SW 1271 (cell line): Measurements from ENCODE around the gene ZNF142.

Experiments used
- DNase-seq, 2 experiments: peaks; one replicate each; lab custom pipeline; 2025; lab: John Stamatoyannopoulos, UW

ZNF142 gene

DNA sequence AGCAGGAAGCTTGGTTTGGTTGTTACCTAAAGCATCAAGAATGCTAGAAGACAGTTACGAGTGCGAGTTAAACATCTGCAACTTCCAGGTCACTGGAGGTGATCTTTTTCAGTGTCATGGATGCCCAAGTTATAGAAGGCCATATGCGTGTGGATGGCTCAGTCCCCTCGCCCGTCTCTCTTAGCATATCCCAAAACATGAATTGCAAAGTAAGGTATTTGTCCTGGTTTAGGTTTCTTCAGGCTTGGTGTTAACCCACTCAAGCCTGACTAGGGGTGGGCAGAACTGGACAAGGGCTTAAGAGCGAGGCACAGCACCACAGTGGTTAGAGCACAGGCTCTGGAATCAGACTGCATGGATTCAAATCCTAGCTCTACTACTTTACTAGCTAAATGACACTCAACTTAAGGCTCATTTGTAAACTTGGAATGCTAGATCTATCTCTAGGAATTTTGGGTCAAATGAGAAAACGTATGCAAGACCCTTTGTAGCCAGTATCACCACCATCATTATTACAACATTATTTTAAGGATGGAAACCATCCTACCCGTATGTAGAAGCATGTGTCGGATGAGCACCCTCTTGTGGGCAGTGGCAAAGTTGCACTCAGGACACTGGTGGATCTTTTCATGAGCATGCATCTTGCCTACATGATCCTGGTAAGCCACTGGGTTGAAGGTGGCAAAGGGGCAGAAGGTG lies 11.2 kb downstream of the ZNF142 start:
- DNase-seq, result peak; percentile 6 to 41

- DNase-seq, result no peak
Measured at GRCh38 chr2:218645126-218645525, 14.3 kb downstream of the ZNF142 start.

DNA sequence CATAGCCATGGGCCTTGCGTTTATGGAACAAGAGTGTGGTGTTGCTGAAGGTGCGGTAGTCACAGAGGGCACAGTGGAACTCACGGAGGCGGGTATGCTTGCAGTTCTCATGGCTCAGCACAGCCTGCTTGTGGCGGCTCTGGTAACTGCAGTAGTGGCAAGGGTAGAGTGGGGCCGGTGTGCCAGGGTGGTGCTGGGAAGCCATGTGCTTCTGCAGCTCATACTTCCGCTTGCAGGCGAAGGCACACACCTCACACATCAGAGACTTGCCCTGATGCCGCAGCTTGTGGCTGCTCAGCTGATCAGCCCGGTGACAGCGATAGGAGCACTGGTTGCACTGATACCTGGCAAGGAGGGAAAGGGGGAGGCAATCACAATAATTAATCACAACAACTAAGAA lies 14.7 kb downstream of the ZNF142 start:
- no peak for DNase-seq

GRCh38 chr2:218643751-218644310 lies 15.6 kb downstream of the ZNF142 start:
- no peak for DNase-seq

DNA sequence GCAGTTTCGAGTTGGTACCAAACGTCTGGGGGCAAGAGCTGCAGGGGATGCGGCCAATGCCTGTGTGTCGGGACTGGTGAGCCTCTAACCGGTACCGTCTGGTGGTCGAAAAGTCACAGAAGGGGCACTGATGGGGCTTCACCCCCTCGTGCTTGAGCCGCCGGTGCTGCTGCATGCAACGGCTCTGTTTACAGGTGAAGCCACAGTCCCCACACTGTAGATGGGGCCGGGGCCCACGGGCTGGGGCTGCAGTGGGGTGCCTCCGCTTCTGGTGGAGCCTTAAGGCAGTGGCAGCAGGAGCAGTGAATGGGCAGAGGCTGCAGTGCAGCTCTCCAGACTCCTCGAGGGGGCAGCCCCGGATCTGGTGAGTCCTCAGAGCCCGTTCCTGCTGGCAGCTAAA lies 16.6 kb downstream of the ZNF142 start:
- DNase-seq, result no peak

GRCh38 chr2:218642121-218642656 lies 17.2 kb downstream of the ZNF142 start:
- DNase-seq, result no peak

DNA sequence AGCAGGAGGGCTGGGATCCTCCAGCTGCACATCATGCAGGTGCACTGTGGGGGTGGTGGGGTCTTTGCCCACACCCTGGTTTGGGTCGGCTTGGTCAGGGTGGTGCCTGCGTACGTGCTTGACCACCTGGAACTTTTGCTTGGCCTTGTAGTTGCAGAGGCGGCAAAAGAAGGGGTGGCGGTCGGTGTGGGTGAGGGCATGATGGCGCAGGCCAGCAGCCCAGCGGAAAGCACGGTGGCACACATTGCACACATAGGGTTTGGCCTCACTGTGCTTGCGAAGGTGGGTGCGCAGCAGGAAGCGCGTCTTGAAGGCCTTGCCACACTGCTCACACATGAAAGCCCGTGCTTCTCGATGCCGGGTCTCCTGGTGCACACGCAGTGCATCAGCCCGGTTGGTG lies 21.1 kb downstream of the ZNF142 start:
- no peak for DNase-seq

- no peak for DNase-seq
Measured at GRCh38 chr2:218635719-218636118, 23.7 kb downstream of the ZNF142 start.

- peak in 1 of 2 experiments; percentile 32 for DNase-seq
Measured at GRCh38 chr2:218631837-218632236, 27.6 kb downstream of the ZNF142 start.

GRCh38 chr2:218627939-218628338 lies 31.5 kb downstream of the ZNF142 start:
- DNase-seq, result no peak

DNA sequence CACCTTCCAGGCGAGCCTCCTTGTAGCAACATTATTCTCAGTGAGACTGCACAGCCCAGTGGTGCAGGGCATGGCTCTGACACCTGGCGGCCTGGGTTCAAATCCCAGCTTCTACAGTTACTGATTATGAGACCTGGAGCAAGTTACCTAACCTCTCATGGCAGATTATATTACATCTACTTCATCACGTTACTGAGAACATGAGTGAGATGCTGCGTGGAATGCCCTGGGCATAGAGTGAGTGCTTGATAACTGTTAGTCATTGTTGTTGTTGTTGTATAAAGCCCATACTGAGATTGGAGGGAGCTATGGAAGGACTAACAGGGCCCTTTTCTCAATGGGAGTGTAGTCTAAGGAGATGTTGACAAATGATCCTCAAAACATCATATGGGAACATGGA lies 33.1 kb downstream of the ZNF142 start:
- DNase-seq, result no peak

GRCh38 chr2:218623366-218623705 lies 36.1 kb downstream of the ZNF142 start:
- DNase-seq, result no peak

- DNase-seq, result no peak
Measured at GRCh38 chr2:218622606-218623365, 36.6 kb downstream of the ZNF142 start.

- no peak for DNase-seq
Measured at GRCh38 chr2:218621007-218621406, 38.4 kb downstream of the ZNF142 start.

- DNase-seq, result no peak
Measured at GRCh38 chr2:218618102-218618860, 41.1 kb downstream of the ZNF142 start.

DNA sequence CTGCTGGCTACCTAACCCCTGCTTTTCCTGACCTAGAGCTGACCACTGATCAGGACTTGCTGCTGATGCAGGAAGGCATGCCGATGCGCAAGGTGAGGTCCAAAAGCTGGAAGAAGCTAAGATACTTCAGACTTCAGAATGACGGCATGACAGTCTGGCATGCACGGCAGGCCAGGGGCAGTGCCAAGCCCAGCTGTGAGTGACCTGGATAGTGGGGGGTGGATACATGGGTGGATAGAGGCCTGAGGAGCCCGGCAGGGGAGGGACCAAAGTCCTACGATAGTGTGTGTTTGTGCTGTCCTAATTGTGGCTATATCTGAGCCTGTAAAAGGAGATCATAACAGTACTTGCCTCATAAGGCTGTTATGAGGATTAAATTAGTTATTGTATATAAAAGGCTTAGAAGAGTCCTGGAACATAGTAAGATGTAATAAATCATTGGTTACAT lies 43.5 kb downstream of the ZNF142 start:
- DNase-seq, result no peak

DNA sequence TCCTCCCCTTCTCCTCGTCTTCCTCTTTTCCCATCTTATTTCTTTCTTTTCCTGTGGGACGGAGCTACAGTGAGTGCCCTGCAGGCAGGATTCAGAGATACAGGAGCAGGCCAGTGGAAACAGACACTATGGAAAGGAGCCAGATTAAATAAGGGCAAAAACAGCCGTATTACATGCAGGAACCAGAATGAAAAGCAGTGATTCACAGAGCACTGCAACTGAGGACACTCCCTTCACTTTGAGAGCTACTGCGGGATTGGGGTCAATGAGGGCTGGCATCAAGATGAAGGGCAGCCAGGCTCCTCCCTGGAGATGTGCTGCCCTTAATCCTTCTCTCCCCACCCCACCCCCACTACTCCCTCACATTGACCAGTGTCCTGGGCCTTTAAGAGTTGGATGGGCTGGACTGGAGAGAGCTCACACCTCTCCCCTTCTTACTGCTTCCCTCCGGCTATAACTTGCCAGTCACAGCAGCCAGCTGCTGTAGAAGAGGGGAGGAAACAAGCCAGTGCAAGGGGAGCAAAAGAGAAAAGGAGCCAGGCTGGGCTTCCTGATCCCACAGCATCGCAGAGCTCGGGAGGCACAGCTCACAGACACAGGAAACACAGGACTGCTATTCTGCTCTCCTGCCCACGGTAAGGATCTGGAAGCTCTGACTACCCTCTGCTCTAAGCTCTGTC lies 51.8 kb downstream of the ZNF142 start, which contains the start of gene PLCD4:
TSS of gene PLCD4 (plus strand) at position 464 of the 680 bp plus-strand sequence. CDS start 7,841 bp downstream, outside the sequence.
- no peak for DNase-seq

DNA sequence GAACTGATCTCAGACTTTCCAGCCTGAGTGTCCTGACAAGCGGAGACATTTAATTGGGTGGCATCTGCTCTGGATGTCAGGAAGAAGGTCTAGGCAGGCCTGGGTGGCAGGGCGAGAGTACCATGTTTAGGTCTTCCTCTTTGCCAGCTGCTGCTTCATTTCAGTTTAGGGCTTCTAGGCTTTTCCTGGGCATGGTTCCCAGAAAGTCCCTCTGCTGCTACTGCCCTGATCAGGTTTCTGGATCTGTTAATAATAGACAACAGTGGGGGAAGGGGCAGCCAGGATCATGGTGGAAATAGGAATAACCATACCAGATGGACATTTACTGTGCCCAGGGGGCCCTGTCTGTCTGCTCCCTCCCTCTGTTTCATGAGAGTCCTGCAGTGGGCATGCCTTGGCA lies 54.0 kb downstream of the ZNF142 start:
- DNase-seq, result no peak
